Measurements from ENCODE around the gene PPM1H.
"Not testable (repeated sequence)": the region's sequence is repeated elsewhere in the genome, so short reads cannot be mapped to it uniquely, and the experiment has no call there.

Gene PPM1H

GRCh38 chr12:62832558-62832957 lies 102.4 kb downstream of the PPM1H start:
- no peak for TF ChIP-seq Cebpa-rat (IDR thresholded peaks at IDR 0.05)
- H3K27ac ChIP-seq, result no peak overlapping the region

DNA sequence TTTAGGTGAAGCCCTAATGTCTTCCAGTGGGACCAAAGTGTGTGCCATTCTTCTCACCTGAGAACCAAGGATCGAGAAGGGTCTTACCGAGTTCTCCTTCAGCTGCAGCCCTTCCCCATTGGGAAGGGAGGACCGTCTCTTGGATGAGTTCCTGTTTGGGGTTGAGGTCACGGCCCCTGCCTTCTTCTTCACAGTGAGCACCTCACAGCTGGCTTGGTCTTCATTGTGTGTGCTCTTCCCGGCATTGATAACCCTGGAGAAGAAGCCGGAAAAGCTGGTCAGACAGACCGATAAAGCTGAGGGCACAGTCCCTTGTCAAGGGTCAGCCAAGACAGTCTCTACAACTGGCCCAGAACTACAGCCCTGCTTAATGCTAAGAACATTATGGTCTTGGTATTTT lies 102.9 kb downstream of the PPM1H start:
- H4K20me1 ChIP-seq, result no peaks in the 10 kb centered on the region
- H3K36me3 ChIP-seq, result no peaks in the 10 kb centered on the region
- H3K27me3 ChIP-seq, result no peaks in the 10 kb centered on the region
- H3K4me3 ChIP-seq, result no peak overlapping the region
- no peak for TF ChIP-seq Cebpa-rat (IDR thresholded peaks at IDR 0.05)
- no peak overlapping the region for H3K27ac ChIP-seq
- H3K4me1 ChIP-seq, result no peaks in the 10 kb centered on the region
- H3K4me2 ChIP-seq, result no peak overlapping the region
- H3K9me3 ChIP-seq (replicated peaks in 1 of 11), result no peaks in the 10 kb centered on the region
- H3K9ac ChIP-seq, result no peak overlapping the region

More at GRCh38 chr12:62832558-62832957, 102.4 kb downstream of the PPM1H start:
- no peaks in the 10 kb centered on the region for H3K27me3 ChIP-seq
- H3K36me3 ChIP-seq, result no peaks in the 10 kb centered on the region
- no peaks in the 10 kb centered on the region for H4K20me1 ChIP-seq
- H3K4me1 ChIP-seq, result no peaks in the 10 kb centered on the region
- H3K9ac ChIP-seq, result no peak overlapping the region
- H3K4me2 ChIP-seq, result no peak overlapping the region
- H3K4me3 ChIP-seq, result no peak overlapping the region
- no peaks in the 10 kb centered on the region for H3K9me3 ChIP-seq (replicated peaks in 1 of 11)

DNA sequence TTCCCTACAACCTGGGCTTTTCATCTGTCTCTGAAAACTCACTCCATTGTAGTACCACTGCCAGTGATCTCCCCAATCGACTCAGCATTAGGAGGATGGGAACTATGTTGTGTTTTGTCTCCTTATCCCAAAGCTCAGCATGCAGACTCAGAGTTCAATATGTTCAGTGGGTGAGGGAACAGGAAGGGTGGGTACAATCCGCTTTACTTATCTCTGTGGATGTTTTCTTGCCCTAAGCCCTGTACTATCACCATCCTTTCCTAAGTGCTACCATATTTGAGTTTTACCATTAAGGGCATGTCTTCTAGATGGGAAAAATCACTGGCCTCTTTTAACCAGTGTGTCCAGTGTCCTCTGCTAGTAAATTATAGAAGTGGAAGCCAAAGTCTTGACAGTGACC lies 107.1 kb downstream of the PPM1H start:
- H4K20me1 ChIP-seq, result no peaks in the 10 kb centered on the region
- H3K9me3 ChIP-seq (replicated peaks in 1 of 11), result peaks cover 0 to 4% (median 0%) of the 10 kb centered on the region in 11 experiments; a peak in 1 of 22 replicates
- H3K9ac ChIP-seq, result no peak overlapping the region
- no peak for TF ChIP-seq Cebpa-rat (IDR thresholded peaks at IDR 0.05)
- H3K27ac ChIP-seq, result no peak overlapping the region
- H3K27me3 ChIP-seq, result no peaks in the 10 kb centered on the region
- no peak overlapping the region for H3K4me2 ChIP-seq
- H3K36me3 ChIP-seq, result no peaks in the 10 kb centered on the region
- H3K4me1 ChIP-seq, result no peaks in the 10 kb centered on the region
- H3K4me3 ChIP-seq, result no peak overlapping the region

- no peak overlapping the region for H3K4me3 ChIP-seq
- H3K36me3 ChIP-seq, result no peaks in the 10 kb centered on the region
- H3K9ac ChIP-seq, result no peak overlapping the region
- no peaks in the 10 kb centered on the region for H4K20me1 ChIP-seq
- H3K4me2 ChIP-seq, result no peak overlapping the region
- no peaks in the 10 kb centered on the region for H3K4me1 ChIP-seq
- no peak overlapping the region for H3K27ac ChIP-seq
- no peak for TF ChIP-seq Cebpa-rat (IDR thresholded peaks at IDR 0.05)
- no peaks in the 10 kb centered on the region for H3K27me3 ChIP-seq
- H3K9me3 ChIP-seq (replicated peaks in 1 of 11), result peaks cover 0 to 4% (median 0%) of the 10 kb centered on the region in 11 experiments; a peak in 1 of 22 replicates
Measured at GRCh38 chr12:62827042-62827441, 107.9 kb downstream of the PPM1H start.

DNA sequence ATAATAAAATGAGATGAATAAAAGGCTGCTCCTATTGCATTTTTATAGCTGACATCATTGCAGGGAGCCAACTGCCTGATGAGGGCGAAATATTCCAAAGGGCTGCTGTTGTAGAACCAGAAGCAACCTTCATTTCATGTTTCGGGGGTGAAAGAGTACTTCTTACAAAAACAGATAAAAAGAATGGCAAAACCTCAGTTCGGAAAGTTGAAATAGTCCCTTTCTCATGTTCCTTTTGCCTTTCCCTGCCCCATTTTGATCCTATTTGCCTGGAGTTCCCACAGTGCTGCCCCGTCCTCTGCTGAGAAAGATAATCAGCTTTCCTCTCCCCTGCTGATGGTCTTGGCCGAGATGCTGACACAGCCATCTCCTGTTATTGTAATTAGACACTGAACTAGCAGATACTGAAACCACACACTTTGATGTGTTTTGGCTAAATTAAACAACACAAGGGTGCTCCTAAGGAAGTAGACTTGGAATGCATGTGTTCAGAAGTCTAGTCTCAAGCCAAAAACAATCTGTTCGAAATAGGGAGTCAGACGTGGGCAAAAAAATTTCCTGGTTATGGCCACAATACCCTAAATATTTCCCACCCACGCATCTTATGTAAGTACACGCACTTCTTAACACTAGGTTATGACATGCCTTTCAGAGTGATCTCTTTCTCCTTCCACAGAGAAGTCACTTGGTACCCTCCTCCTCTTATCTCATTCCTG lies 117.2 kb downstream of the PPM1H start:
- TF ChIP-seq Cebpa-rat (IDR thresholded peaks at IDR 0.05), result no peak
- Histone ChIP-seq H3K9ac (0 out of 22 replicates have a peak overlapping the region, but pooled peaks of 1 of the 11 experiments have one; percentile 1), H3K27ac (peak overlapping the region in 2 of 11 experiments; percentile 7 to 38; a peak in 2 of 22 replicates), H3K27me3 (no peaks in the 10 kb centered on the region), H3K4me1 (peaks cover 16 to 26% (median 22%) of the 10 kb centered on the region in 10 experiments), H3K4me3 (no peak overlapping the region), H3K36me3 (no peaks in the 10 kb centered on the region), H3K9me3 (replicated peaks in 1 of 11) (peaks cover 0 to 8% (median 4%) of the 10 kb centered on the region in 11 experiments; a peak in 3 of 22 replicates), H3K4me2 (peak overlapping the region; percentile 9 to 63 (median 48)), H4K20me1 (no peaks in the 10 kb centered on the region)

- TF ChIP-seq Cebpa-rat (IDR thresholded peaks at IDR 0.05), result no peak
- no peaks in the 10 kb centered on the region for H3K27me3 ChIP-seq
- no peak overlapping the region for H3K4me3 ChIP-seq
- no peak overlapping the region for H3K9ac ChIP-seq
- no peak overlapping the region; a peak in 1 of 22 replicates for H3K4me2 ChIP-seq
- peaks cover 16 to 27% (median 23%) of the 10 kb centered on the region in 10 experiments for H3K4me1 ChIP-seq
- no peak overlapping the region for H3K27ac ChIP-seq
- H3K9me3 ChIP-seq (replicated peaks in 1 of 11), result peaks cover 0 to 3% (median 0%) of the 10 kb centered on the region in 11 experiments; a peak in 1 of 22 replicates
- no peaks in the 10 kb centered on the region for H3K36me3 ChIP-seq
- no peaks in the 10 kb centered on the region for H4K20me1 ChIP-seq
Measured at GRCh38 chr12:62814243-62814642, 120.7 kb downstream of the PPM1H start.

- H3K4me1 ChIP-seq, result peaks cover 14 to 26% (median 22%) of the 10 kb centered on the region in 10 experiments
- H3K27me3 ChIP-seq, result no peaks in the 10 kb centered on the region
- H4K20me1 ChIP-seq, result no peaks in the 10 kb centered on the region
- no peak for TF ChIP-seq Cebpa-rat (IDR thresholded peaks at IDR 0.05)
- H3K4me2 ChIP-seq, result peak overlapping the region; percentile 41 to 85 (median 71)
- no peaks in the 10 kb centered on the region for H3K36me3 ChIP-seq
- H3K9me3 ChIP-seq (replicated peaks in 1 of 11), result peaks cover 0 to 3% (median 0%) of the 10 kb centered on the region in 11 experiments; a peak in 1 of 22 replicates
- H3K27ac ChIP-seq, result 0 out of 22 replicates have a peak overlapping the region, but pooled peaks of 1 of the 11 experiments have one; percentile 5
- peak overlapping the region in 3 of 10 experiments; percentile 12 to 24 (median 21); a peak in 2 of 20 replicates for H3K4me3 ChIP-seq
- H3K9ac ChIP-seq, result peak overlapping the region in 1 of 11 experiments; percentile 21; a peak in 1 of 22 replicates
Measured at GRCh38 chr12:62813031-62813829, 121.7 kb downstream of the PPM1H start.

DNA sequence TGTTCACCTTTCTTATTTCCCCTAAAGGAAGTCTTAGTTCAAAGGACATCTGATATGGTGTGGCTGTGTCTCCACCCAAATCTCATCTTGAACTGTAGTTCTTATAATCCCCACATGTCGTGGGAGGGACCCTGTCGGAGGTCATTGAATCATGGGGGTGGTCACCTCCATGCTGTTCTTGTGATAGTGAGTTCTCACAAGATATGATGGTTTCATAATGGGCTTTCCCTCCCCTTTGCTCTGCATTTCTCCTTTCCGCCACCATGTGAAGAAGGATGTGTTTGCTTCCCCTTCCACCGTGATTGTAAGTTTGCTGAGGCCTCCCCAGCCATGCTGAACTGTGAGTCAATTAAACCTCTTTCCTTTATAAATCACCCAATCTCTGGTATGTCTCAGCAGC lies 123.5 kb downstream of the PPM1H start:
- peaks cover 4 to 15% (median 12%) of the 10 kb centered on the region in 10 experiments; a peak in 16 of 20 replicates for H3K4me1 ChIP-seq
- H3K27me3 ChIP-seq; H3K4me3 ChIP-seq; H3K27ac ChIP-seq; H3K9ac ChIP-seq; H3K4me2 ChIP-seq; H4K20me1 ChIP-seq; H3K9me3 ChIP-seq (replicated peaks in 1 of 11); H3K36me3 ChIP-seq: not testable (repeated sequence)

DNA sequence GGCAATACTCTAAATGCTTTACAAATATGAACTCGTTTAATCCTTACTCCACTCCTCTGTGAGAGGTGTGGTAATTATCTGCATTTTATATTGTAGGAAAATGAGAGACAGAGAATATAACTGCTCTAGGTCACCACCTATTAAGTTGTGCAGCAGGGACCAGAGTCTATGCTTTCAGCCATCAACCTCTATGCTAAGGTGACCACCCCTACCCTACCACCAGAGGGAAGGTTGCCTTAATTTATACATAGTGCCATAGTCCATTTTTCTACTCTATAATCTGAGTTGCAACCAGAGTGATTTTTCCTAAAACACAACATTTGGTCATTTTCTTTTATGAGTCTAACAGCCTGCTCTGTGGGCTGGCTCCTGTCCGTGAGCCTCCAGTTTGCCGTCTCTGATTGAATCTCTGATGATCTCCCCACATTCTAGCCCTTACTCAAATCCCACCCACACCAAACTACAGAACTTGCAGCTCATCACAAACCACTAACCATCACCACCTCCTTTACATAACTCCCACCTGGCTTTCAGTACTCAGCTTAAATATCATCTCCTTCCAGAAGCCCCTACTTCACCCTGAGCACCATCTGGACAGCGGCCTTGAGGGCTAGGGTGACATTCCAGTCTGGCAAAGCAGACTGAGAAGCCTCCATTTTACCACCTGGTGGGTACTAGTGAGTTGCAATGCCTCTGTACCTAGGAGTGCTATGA lies 126.6 kb downstream of the PPM1H start:
- H3K4me3 ChIP-seq, result no peak overlapping the region

More for the DNA sequence above, 126.6 kb downstream of the PPM1H start:
- no peaks in the 10 kb centered on the region for H3K27me3 ChIP-seq
- TF ChIP-seq Cebpa-rat (IDR thresholded peaks at IDR 0.05), result no peak
- H3K4me1 ChIP-seq, result peaks cover 7 to 13% (median 9%) of the 10 kb centered on the region in 10 experiments; a peak in 18 of 20 replicates
- no peak overlapping the region for H3K4me2 ChIP-seq
- no peaks in the 10 kb centered on the region for H4K20me1 ChIP-seq
- no peak overlapping the region for H3K27ac ChIP-seq
- H3K9me3 ChIP-seq (replicated peaks in 1 of 11), result peaks cover 5 to 16% (median 10%) of the 10 kb centered on the region in 11 experiments; a peak in 19 of 22 replicates
- H3K36me3 ChIP-seq, result no peaks in the 10 kb centered on the region
- no peak overlapping the region for H3K9ac ChIP-seq

All from BLaER1 treated with 17β-estradiol and CSF1 and Interleukin-3, amounts not matched to agents 10 nM and 100 nM (cell line).